B cell (primary cell): ENCODE data around the gene STYK1. TPM values are rescaled to one million over a fixed set of nuclear protein-coding genes. Genes with fewer than 3 reads are reported as not detected.

ENCODE experiments used
- ATAC-seq: fragments of 200-7000 bp; cut with Tn5 transposase; one replicate; pipeline ENCODE4 v1.10.0; 2021; ENCODE audit warnings: low read depth, mild to moderate bottlenecking, moderate number of reproducible peaks, moderate library complexity
- CTCF ChIA-PET: fragments of 350-600 bp; sonication (Branson Sonifier 250); formaldehyde crosslinking; loops from one replicate; lab custom pipeline; 2021; ENCODE audit warnings: antibody characterized with exemption, inconsistent platforms; lab: Charles Lee
- POLR2A ChIA-PET: fragments of 350-600 bp; sonication (Branson Sonifier 250); formaldehyde crosslinking; loops from one replicate; lab custom pipeline; 2021; ENCODE audit warnings: antibody characterized with exemption; lab: Charles Lee
- DNase-seq: peaks from one replicate; pipeline ENCODE4 v3.0.0; 2013
- H2AFZ ChIP-seq: 2 replicates; pipeline ENCODE4 v1.6.1; 2012; ENCODE audit warnings: mild to moderate bottlenecking, low read depth, low read length; ENCODE audit not compliant: insufficient read depth, poor library complexity, severe bottlenecking
- H3K27ac ChIP-seq, 2 donors: 1 replicate in 1 of 2; 2 replicates in 1 of 2; pipeline ENCODE4 v1.5.1; 2012 to 2013; ENCODE audit warnings: low read length in 2 of 2, mild to moderate bottlenecking in 2 of 2, moderate library complexity in 1 of 2
- H3K27me3 ChIP-seq, 4 experiments: fragments of 200-600 bp in 1 of 4; sonication (generic) in 1 of 4; replicated peaks in 1 of 4; 1 replicate in 2 of 4; 2 replicates in 2 of 4; pipeline versions ENCODE4 v1.6.1 to v1.7.0; 2013 to 2016; ENCODE audit warnings: low read length in 3 of 4, mild to moderate bottlenecking in 2 of 4, mixed read lengths in 1 of 4, moderate library complexity in 1 of 4; ENCODE audit not compliant: insufficient read depth in 4 of 4, control insufficient read depth in 3 of 4; ENCODE audit errors: control extremely low read depth in 1 of 4
- H3K36me3 ChIP-seq, 2 experiments: replicated peaks in 1 of 2; 1 replicate in 1 of 2; 2 replicates in 1 of 2; pipeline versions ENCODE4 v1.6.1 to v1.7.1; 2013; ENCODE audit warnings: low read length in 1 of 2; ENCODE audit not compliant: insufficient read depth in 2 of 2, control insufficient read depth in 1 of 2; ENCODE audit errors: control extremely low read depth in 1 of 2, extremely low read depth in 1 of 2
- H3K4me1 ChIP-seq, 2 donors: fragments of 200-600 bp in 1 of 2; sonication (generic) in 1 of 2; 1 replicate in 1 of 2; 2 replicates in 1 of 2; pipeline versions ENCODE4 v1.5.1 to v1.6.1; 2013 to 2017; ENCODE audit warnings: low read length in 2 of 2; ENCODE audit not compliant: control insufficient read depth in 2 of 2, insufficient read depth in 2 of 2
- H3K4me2 ChIP-seq: replicated peaks from 2 replicates; pipeline ENCODE3; 2012; ENCODE audit warnings: mild to moderate bottlenecking, low read depth, low read length; ENCODE audit not compliant: poor library complexity, severe bottlenecking
- H3K4me3 ChIP-seq, 5 experiments: fragments of 200-600 bp in 1 of 5; sonication (generic) in 1 of 5; 1 replicate in 3 of 5; 2 replicates in 2 of 5; pipeline versions ENCODE4 v1.5.1 to v1.7.0; 2011 to 2016; ENCODE audit warnings: low read length in 4 of 5, mild to moderate bottlenecking in 4 of 5, low read depth in 2 of 5, control low read depth in 1 of 5, moderate library complexity in 1 of 5; ENCODE audit not compliant: insufficient read depth in 1 of 5; ENCODE audit errors: control extremely low read depth in 1 of 5, extremely low read depth in 1 of 5
- H3K79me2 ChIP-seq: fragments of 200-600 bp; sonication (generic); one replicate; pipeline ENCODE4 v1.6.0; 2016; ENCODE audit warnings: low read length; ENCODE audit not compliant: control insufficient read depth, insufficient read depth
- H3K9ac ChIP-seq: fragments of 200-600 bp; sonication (generic); 2 replicates; pipeline ENCODE4 v1.6.1; 2017; ENCODE audit warnings: mild to moderate bottlenecking, low read length, moderate library complexity
- H3K9me3 ChIP-seq, 3 donors: one replicate each; pipeline versions ENCODE4 v1.6.1 to v1.7.1; 2013; ENCODE audit warnings: low read length in 2 of 3; ENCODE audit not compliant: control insufficient read depth in 2 of 3, insufficient read depth in 1 of 3; ENCODE audit errors: control extremely low read depth in 1 of 3
- H4K20me1 ChIP-seq: 2 replicates; pipeline ENCODE4 v1.6.0; 2012; ENCODE audit warnings: mild to moderate bottlenecking, low read length; ENCODE audit not compliant: insufficient read depth, control insufficient read depth, poor library complexity, severe bottlenecking
- H3K27ac Mint-ChIP-seq: one replicate; pipeline ENCODE4 v1.8.0; 2021; ENCODE audit warnings: mixed read lengths
- H3K27me3 Mint-ChIP-seq: one replicate; pipeline ENCODE4 v1.8.0; 2021; ENCODE audit warnings: mixed read lengths
- H3K4me1 Mint-ChIP-seq: one replicate; pipeline ENCODE4 v1.8.0; 2021; ENCODE audit warnings: mixed read lengths
- H3K4me3 Mint-ChIP-seq: one replicate; pipeline ENCODE4 v1.8.0; 2021; ENCODE audit warnings: mixed read lengths
- H3K9me3 Mint-ChIP-seq: one replicate; pipeline ENCODE4 v1.8.0; 2022; ENCODE audit warnings: mixed read lengths; ENCODE audit not compliant: insufficient read depth
- CTCF ChIP-seq: fragments of 200-600 bp; IDR thresholded peaks from one replicate; pipeline ENCODE4 v1.8.0; 2022; ENCODE audit warnings: antibody characterized with exemption, mild to moderate bottlenecking
- EZH2 ChIP-seq: IDR thresholded peaks from 2 replicates; pipeline ENCODE4 v1.6.1; 2012; ENCODE audit warnings: borderline replicate concordance, low read depth, mild to moderate bottlenecking, moderate library complexity, low read length; ENCODE audit not compliant: insufficient read depth, poor library complexity, severe bottlenecking
- WGBS: methylation state at CpG from one replicate; pipeline ENCODE4 v1.1.5; 2013; ENCODE audit warnings: missing lambda C conversion rate; ENCODE audit not compliant: insufficient coverage; 5-methylcytosine and 5-hydroxymethylcytosine counted together
- intact Hi-C: fragments of 100-400 bp; cut with micrococcal nuclease; formaldehyde crosslinking; loops from one replicate; pipeline ENCODE4 v1.10.0; 2022
- polyA plus RNA-seq: library from polyadenylated mRNA; depleted of rRNA; stranded (reverse); fragments of >200 nt; gene quantifications from 2 replicates; pipeline ENCODE4 v1.2.3, GENCODE V29; 2012
- total RNA-seq, 2 donors: library from RNA; stranded (reverse); fragments of 120-200 nt in 1 of 2; gene quantifications; 1 replicate in 1 of 2; 2 replicates in 1 of 2; pipeline versions ENCODE4 v1.2.3 to v1.2.4, GENCODE V29; 2013 to 2022

The STYK1 gene
- total and polyA plus RNA-seq, 2 donors (not counting 1 experiment from before 2014, with no cell fraction given) = not detected

- peak; percentile 93 for DNase-seq
- intact Hi-C loops = loop anchor here (1.0 to 2.0 kb wide), 2 partner anchors 13 to 29 kb away; no protein-coding TSS in a partner anchor
- POLR2A ChIA-PET = no interaction called here
- H3K9ac ChIP-seq = peak overlapping the region; percentile 96
- H3K79me2 ChIP-seq = peaks cover 23% of the 10 kb centered on the region
- H4K20me1 ChIP-seq = no peaks in the 10 kb centered on the region
- H3K4me3 ChIP-seq = peak overlapping the region; percentile 80 to 92 (median 89)
- peak overlapping the region; percentile 87 for H3K4me2 ChIP-seq
- H3K27me3 ChIP-seq = no peaks in the 10 kb centered on the region
- peaks cover 0 to 3% (median 0%) of the 10 kb centered on the region in 3 donors for H3K9me3 ChIP-seq
- TF ChIP-seq EZH2 = no peak
- TF ChIP-seq CTCF = no peak
- H3K36me3 ChIP-seq = no peaks in the 10 kb centered on the region
- peak; percentile 48 for ATAC-seq
- under 1% methylated on average over 21 of the region's 26 CpGs for WGBS
- H3K9me3 Mint-ChIP-seq = no peaks in the 10 kb centered on the region
- H3K27me3 Mint-ChIP-seq = peaks cover 32% of the 10 kb centered on the region
- H3K27ac Mint-ChIP-seq = peak overlapping the region; percentile 89
- H3K4me1 ChIP-seq = peaks cover 20 to 29% of the 10 kb centered on the region in 2 donors
- peak overlapping the region; percentile 12 for H2AFZ ChIP-seq
- peak overlapping the region; percentile 97 to 98 for H3K27ac ChIP-seq
- peak overlapping the region; percentile 89 for H3K4me3 Mint-ChIP-seq
- peaks cover 31% of the 10 kb centered on the region for H3K4me1 Mint-ChIP-seq
- CTCF ChIA-PET = no interaction called here
These were observed 48.0 kb upstream of the STYK1 start for GRCh38 chr12:10721651-10722501.
